GM23248 (cell line): ENCODE data around the gene TSSK2. TPM values are rescaled to one million over a fixed set of nuclear protein-coding genes. Genes with fewer than 3 reads are reported as not detected.

ENCODE experiments used
- DNase-seq: peaks from one replicate; pipeline ENCODE4 v3.0.0-alpha.2; 2015
- H2AFZ ChIP-seq: fragments of 200-600 bp; sonication (generic); 2 replicates; pipeline ENCODE4 v1.6.1; 2016; ENCODE audit warnings: antibody characterized with exemption
- H3F3A ChIP-seq: fragments of 200-600 bp; sonication (generic); 2 replicates; pipeline ENCODE4 v1.6.1; 2016; ENCODE audit warnings: mild to moderate bottlenecking, antibody characterized with exemption, mixed run types; ENCODE audit not compliant: insufficient read depth
- H3K27ac ChIP-seq: fragments of 200-600 bp; sonication (generic); 2 replicates; pipeline ENCODE4 v1.5.1; 2016; ENCODE audit warnings: mild to moderate bottlenecking
- H3K27me3 ChIP-seq: fragments of 200-600 bp; sonication (generic); replicated peaks from 2 replicates; pipeline ENCODE4 v1.6.1; 2016; ENCODE audit warnings: mild to moderate bottlenecking; ENCODE audit not compliant: insufficient read depth
- H3K36me3 ChIP-seq: fragments of 200-600 bp; sonication (generic); 2 replicates; pipeline ENCODE4 v1.6.1; 2016; ENCODE audit warnings: low read depth, mild to moderate bottlenecking
- H3K4me1 ChIP-seq: fragments of 200-600 bp; sonication (generic); 2 replicates; pipeline ENCODE4 v1.6.1; 2016; ENCODE audit warnings: mild to moderate bottlenecking; ENCODE audit not compliant: insufficient read depth
- H3K4me2 ChIP-seq: fragments of 200-600 bp; sonication (generic); one replicate; pipeline ENCODE4 v1.6.1; 2016; ENCODE audit warnings: mild to moderate bottlenecking; ENCODE audit not compliant: unreplicated experiment
- H3K4me3 ChIP-seq: fragments of 200-600 bp; sonication (generic); 2 replicates; pipeline ENCODE4 v1.5.1; 2016; ENCODE audit warnings: mild to moderate bottlenecking
- H3K79me2 ChIP-seq: fragments of 200-600 bp; sonication (generic); 2 replicates; pipeline ENCODE4 v1.6.1; 2016; ENCODE audit warnings: mild to moderate bottlenecking; ENCODE audit not compliant: insufficient read depth
- H3K9ac ChIP-seq: fragments of 200-600 bp; sonication (generic); 2 replicates; pipeline ENCODE4 v1.6.1; 2016; ENCODE audit warnings: mild to moderate bottlenecking
- H3K9me2 ChIP-seq: fragments of 200-600 bp; sonication (generic); 2 replicates; pipeline ENCODE4 v1.6.1; 2016; ENCODE audit warnings: mixed run types, mild to moderate bottlenecking, moderate library complexity; ENCODE audit not compliant: insufficient read depth
- H3K9me3 ChIP-seq: fragments of 200-600 bp; sonication (generic); one replicate; pipeline ENCODE4 v1.6.1; 2017; ENCODE audit warnings: low read depth
- H4K20me1 ChIP-seq: fragments of 200-600 bp; sonication (generic); 2 replicates; pipeline ENCODE4 v1.6.0; 2016; ENCODE audit not compliant: insufficient read depth
- EZH2 ChIP-seq: fragments of 200-600 bp; sonication (generic); IDR thresholded peaks from 2 replicates; pipeline ENCODE4 v1.6.1; 2018; ENCODE audit warnings: antibody characterized with exemption, mild to moderate bottlenecking; ENCODE audit not compliant: insufficient read depth, poor library complexity, severe bottlenecking
- EZH2phosphoT487 ChIP-seq: fragments of 200-600 bp; sonication (generic); IDR thresholded peaks from 2 replicates; pipeline ENCODE4 v1.6.1; 2018; ENCODE audit warnings: antibody characterized with exemption, moderate library complexity, mild to moderate bottlenecking, low read depth; ENCODE audit not compliant: insufficient read depth
- WGBS, 2 experiments: methylation state at CpG; one replicate each; pipeline ENCODE4 v1.1.6; 2015 to 2017; ENCODE audit warnings: low lambda C conversion rate in 2 of 2, low coverage in 1 of 2; ENCODE audit errors: missing lambda C conversion rate in 2 of 2; 5-methylcytosine and 5-hydroxymethylcytosine counted together
- in situ Hi-C: fragments of 300-500 bp; cut with MboI; formaldehyde crosslinking; loops from 2 replicates; pipeline ENCODE4 v1.15.0; 2020
- polyA plus RNA-seq: library from polyadenylated mRNA; unstranded; fragments of >200 nt; fragmentation: Nextera tagmentation; extraction: Ambion mirVana; gene quantifications from 2 replicates; pipeline ENCODE4 v1.2.1, GENCODE V29; 2016
- total RNA-seq: library from RNA; depleted of rRNA; stranded (reverse); fragments of >200 nt; shearing (Covaris generic); gene quantifications from 2 replicates; pipeline ENCODE4 v1.2.3, GENCODE V29; 2014

The TSSK2 gene
- total and polyA plus RNA-seq, 2 experiments from 2014 or later, result not detected

DNA sequence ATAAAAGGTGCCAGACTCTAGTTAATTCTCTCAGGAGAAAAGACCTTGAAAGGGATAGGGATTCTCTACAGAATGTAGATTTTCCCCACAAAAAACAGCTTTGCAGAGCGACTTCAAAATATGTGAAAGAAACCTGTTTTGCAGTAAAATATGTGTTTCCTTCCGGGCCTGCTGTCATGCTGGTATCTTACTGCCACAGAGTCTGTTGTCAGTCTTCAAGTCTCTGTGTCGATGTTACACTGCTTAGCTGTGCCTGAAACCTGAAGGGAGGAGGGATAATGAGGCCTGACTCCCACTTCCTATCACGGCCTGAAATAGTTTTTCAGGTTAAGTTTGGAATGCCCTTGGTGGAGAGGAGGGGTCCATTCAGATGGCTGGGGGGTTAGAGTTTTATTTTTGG, 7.2 kb upstream of the TSSK2 start:
- Histone ChIP-seq H2AFZ (no peak overlapping the region), H3K36me3 (no peaks in the 10 kb centered on the region), H4K20me1 (0 out of 2 replicates have a peak, but pooled peaks cover 4% of the 10 kb centered on the region), H3F3A (no peaks in the 10 kb centered on the region), H3K4me3 (no peak overlapping the region), H3K4me1 (peaks cover 9% of the 10 kb centered on the region; the same call in 1 of the 2 replicates), H3K79me2 (peaks cover 28% of the 10 kb centered on the region), H3K9me2 (no peaks in the 10 kb centered on the region), H3K9ac (no peak overlapping the region), H3K27ac (no peak overlapping the region), H3K27me3 (no peaks in the 10 kb centered on the region), H3K9me3 (no peaks in the 10 kb centered on the region), H3K4me2 (no peak overlapping the region)
- TF ChIP-seq EZH2phosphoT487, result no peak
- in situ Hi-C loops, result no loop called here
- no peak for DNase-seq
- 73 to 74% methylated on average over 4 of the region's 4 CpGs for WGBS, 2 experiments

DNA sequence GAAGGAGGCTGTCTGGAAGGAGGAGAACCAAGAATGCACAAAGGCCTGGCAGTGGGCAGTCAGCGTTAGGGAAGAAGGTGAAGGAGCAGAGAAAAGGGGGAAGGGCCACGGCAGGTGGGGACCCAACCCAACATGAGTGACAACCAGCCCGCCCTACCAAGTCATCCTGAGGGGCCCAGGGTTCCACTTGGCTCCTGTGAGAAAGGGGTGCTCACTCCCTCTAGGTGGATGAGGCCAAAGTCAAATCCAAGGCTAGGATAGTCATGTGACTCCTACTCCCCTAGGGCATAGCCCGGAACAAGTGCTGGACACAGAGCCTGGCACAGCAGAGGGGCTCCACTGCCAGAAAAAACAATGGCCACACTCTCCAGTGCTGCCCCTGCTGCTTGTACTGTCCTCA, 6.7 kb upstream of the TSSK2 start:
- Histone ChIP-seq H3K27ac (no peak overlapping the region), H3K4me3 (no peak overlapping the region), H3K9me2 (no peaks in the 10 kb centered on the region), H3K4me2 (no peak overlapping the region), H3K27me3 (no peaks in the 10 kb centered on the region), H3K36me3 (no peaks in the 10 kb centered on the region), H3K9me3 (no peaks in the 10 kb centered on the region), H3F3A (no peaks in the 10 kb centered on the region), H3K79me2 (peaks cover 23% of the 10 kb centered on the region), H4K20me1 (0 out of 2 replicates have a peak, but pooled peaks cover 4% of the 10 kb centered on the region), H3K4me1 (peaks cover 9% of the 10 kb centered on the region; the same call in 1 of the 2 replicates), H3K9ac (no peak overlapping the region), H2AFZ (no peak overlapping the region)
- TF ChIP-seq EZH2 (no peak), EZH2phosphoT487 (no peak)
- 54 to 64% methylated on average over 4 of the region's 4 CpGs for WGBS, 2 experiments
- in situ Hi-C loops, result no loop called here
- no peak for DNase-seq

DNA sequence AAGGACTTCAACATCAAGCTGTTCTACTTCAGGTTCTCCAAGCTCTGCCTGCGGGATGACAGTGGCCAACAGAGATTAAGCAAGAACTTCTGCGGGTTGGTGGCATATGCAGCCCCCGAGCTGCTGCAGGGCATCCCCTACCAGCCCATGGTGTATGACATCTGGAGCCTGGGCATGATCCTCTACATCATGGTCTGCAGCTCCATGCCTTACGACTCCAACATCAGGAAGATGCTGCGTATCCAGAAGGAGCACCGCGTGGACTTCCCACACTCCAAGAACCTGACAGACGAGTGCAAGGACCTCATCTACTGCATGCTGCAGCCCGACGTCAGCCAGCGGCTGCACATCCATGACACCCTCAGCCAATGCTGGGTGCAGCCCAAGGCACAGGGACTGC, 6.1 kb upstream of the TSSK2 start:
- Histone ChIP-seq H3F3A (no peaks in the 10 kb centered on the region), H3K9me2 (no peaks in the 10 kb centered on the region), H3K4me1 (peaks cover 9% of the 10 kb centered on the region; the same call in 1 of the 2 replicates), H3K4me3 (no peak overlapping the region), H3K36me3 (no peaks in the 10 kb centered on the region), H3K27ac (no peak overlapping the region), H3K79me2 (peaks cover 17% of the 10 kb centered on the region), H3K4me2 (no peak overlapping the region), H3K9me3 (no peaks in the 10 kb centered on the region), H3K9ac (no peak overlapping the region), H2AFZ (no peak overlapping the region), H4K20me1 (0 out of 2 replicates have a peak, but pooled peaks cover 4% of the 10 kb centered on the region), H3K27me3 (no peaks in the 10 kb centered on the region)
- in situ Hi-C loops, result no loop called here
- TF ChIP-seq EZH2phosphoT487 (no peak), EZH2 (no peak)
- 90 to 92% methylated on average over 11 of the region's 11 CpGs for WGBS, 2 experiments
- no peak for DNase-seq

DNA sequence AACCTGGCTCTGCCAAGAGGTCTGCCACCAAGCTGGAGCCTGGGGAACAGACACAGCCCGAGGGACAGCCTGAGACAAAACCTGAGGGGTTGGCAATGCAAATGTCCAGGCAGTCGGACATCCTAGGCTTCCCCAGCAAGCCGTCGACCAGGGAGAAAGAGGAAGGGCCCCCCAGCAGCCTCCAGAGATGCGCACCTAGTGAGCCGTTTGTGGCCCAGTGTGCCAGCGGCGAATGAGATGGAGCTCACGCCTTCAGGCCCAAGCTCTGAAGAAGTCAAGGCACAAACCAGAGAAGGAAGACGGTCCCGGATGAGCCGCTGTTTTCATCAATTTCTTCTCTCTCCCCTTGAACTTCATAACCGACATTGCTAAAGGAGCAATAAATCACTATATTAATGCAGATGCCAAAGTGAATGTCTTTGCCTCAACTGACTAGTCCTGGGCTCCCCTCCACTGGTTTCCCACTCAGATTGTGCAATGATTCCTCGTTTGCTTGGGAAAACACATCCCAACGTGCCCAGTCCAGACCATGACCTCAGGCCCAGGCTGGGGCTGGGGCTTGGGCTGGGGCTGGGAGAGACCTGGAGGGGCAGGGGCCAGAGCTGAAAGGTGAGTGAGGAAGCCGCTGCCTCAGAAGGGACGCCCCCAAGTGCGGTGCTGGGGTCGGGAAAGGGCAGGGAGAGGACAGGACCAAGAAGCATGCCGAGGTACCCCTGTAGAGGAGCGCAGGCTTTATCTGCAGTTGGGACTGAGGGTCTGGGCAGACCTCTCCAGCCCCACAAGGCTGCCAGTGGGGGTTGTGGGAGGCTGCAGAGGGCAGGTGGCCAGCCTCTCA, 5.4 kb upstream of the TSSK2 start:
- Histone ChIP-seq H3K36me3 (no peaks in the 10 kb centered on the region), H3K9me2 (no peaks in the 10 kb centered on the region), H3K79me2 (peaks cover 10% of the 10 kb centered on the region), H3K4me2 (no peak overlapping the region), H3K9ac (no peak overlapping the region), H3K4me3 (no peak overlapping the region), H3K27me3 (no peaks in the 10 kb centered on the region), H3K27ac (no peak overlapping the region), H2AFZ (no peak overlapping the region), H3F3A (no peaks in the 10 kb centered on the region), H3K9me3 (no peaks in the 10 kb centered on the region), H3K4me1 (peaks cover 6% of the 10 kb centered on the region; the same call in 1 of the 2 replicates), H4K20me1 (no peaks in the 10 kb centered on the region)
- no peak for DNase-seq
- in situ Hi-C loops, result no loop called here
- WGBS, 2 experiments, result 73 to 79% methylated on average over 21 of the region's 21 CpGs
- no peak for TF ChIP-seq EZH2
- TF ChIP-seq EZH2phosphoT487, result no peak
